Neural cell (in vitro differentiated cells): ENCODE data around the gene REM2. TPM values are rescaled to one million over a fixed set of nuclear protein-coding genes. Genes with fewer than 3 reads are reported as not detected.

Experiments
- H2AFZ ChIP-seq: fragments of 200-600, 300-800 bp; sonication (generic), shearing (Covaris generic); 2 replicates; pipeline ENCODE4 v1.6.0; 2014; ENCODE audit warnings: low read depth, mild to moderate bottlenecking, antibody characterized with exemption, low read length, moderate library complexity
- H3F3A ChIP-seq: fragments of 200-600 bp; shearing (Covaris generic); 2 replicates; pipeline ENCODE4 v1.6.1; 2016; ENCODE audit warnings: mild to moderate bottlenecking, moderate library complexity, mixed read lengths, antibody characterized with exemption, low read length; ENCODE audit not compliant: insufficient read depth, poor library complexity, severe bottlenecking
- H3K27ac ChIP-seq: fragments of 200-600, 300-800 bp; sonication (generic), shearing (Covaris generic); 2 replicates; pipeline ENCODE4 v1.5.1; 2014; ENCODE audit warnings: mild to moderate bottlenecking, low read length, moderate library complexity
- H3K27me3 ChIP-seq: fragments of 300-800, 200-600 bp; sonication (generic), shearing (Covaris generic); 2 replicates; pipeline ENCODE4 v1.6.0; 2014; ENCODE audit warnings: mild to moderate bottlenecking, low read depth, low read length, moderate library complexity; ENCODE audit not compliant: insufficient read depth
- H3K36me3 ChIP-seq: fragments of 300-800, 200-600 bp; sonication (generic), shearing (Covaris generic); 2 replicates; pipeline ENCODE4 v1.5.1; 2014; ENCODE audit warnings: mild to moderate bottlenecking, antibody characterized with exemption, low read length, moderate library complexity; ENCODE audit not compliant: insufficient read depth
- H3K4me2 ChIP-seq: fragments of 300-800, 200-600 bp; sonication (generic), shearing (Covaris generic); 2 replicates; pipeline ENCODE4 v1.6.0; 2014; ENCODE audit warnings: mild to moderate bottlenecking, low read length
- H3K4me3 ChIP-seq: fragments of 300-800, 200-600 bp; sonication (generic), shearing (Covaris generic); 2 replicates; pipeline ENCODE4 v1.5.1; 2014; ENCODE audit warnings: mild to moderate bottlenecking, low read length, moderate library complexity
- H3K79me2 ChIP-seq: fragments of 200-600 bp; shearing (Covaris generic); replicated peaks from 2 replicates; pipeline ENCODE4 v1.6.0; 2014; ENCODE audit warnings: mild to moderate bottlenecking, low read length, moderate library complexity; ENCODE audit not compliant: insufficient read depth
- H3K9ac ChIP-seq: fragments of 300-800, 200-600 bp; sonication (generic), shearing (Covaris generic); 2 replicates; pipeline ENCODE4 v1.6.1; 2016; ENCODE audit warnings: mild to moderate bottlenecking, low read length, mixed read lengths
- H3K9me2 ChIP-seq: fragments of 200-600 bp; shearing (Covaris generic); 2 replicates; pipeline ENCODE4 v1.6.1; 2016; ENCODE audit warnings: mild to moderate bottlenecking, low read length, mixed read lengths; ENCODE audit not compliant: insufficient read depth
- H3K9me3 ChIP-seq: fragments of 200-600, 300-800 bp; sonication (generic), shearing (Covaris generic); 2 replicates; pipeline ENCODE4 v1.6.1; 2016; ENCODE audit warnings: mild to moderate bottlenecking, mixed run types, low read length, moderate library complexity, mixed read lengths
- H4K20me1 ChIP-seq: fragments of 200-600 bp; shearing (Covaris generic); 2 replicates; pipeline ENCODE4 v1.6.1; 2016; ENCODE audit warnings: mild to moderate bottlenecking, mixed run types; ENCODE audit not compliant: insufficient read depth
- CTCF ChIP-seq: fragments of 450-650 bp; IDR thresholded peaks from 2 replicates; pipeline ENCODE4 v1.5.1; 2014; ENCODE audit warnings: antibody characterized with exemption, mild to moderate bottlenecking, moderate library complexity; ENCODE audit not compliant: poor library complexity, severe bottlenecking
- EP300 ChIP-seq: fragments of 450-650 bp; conservative IDR thresholded peaks from 2 replicates; pipeline ENCODE4 v1.6.1; 2014; ENCODE audit warnings: antibody characterized with exemption, mild to moderate bottlenecking, moderate library complexity; ENCODE audit not compliant: poor library complexity, severe bottlenecking
- EZH2 ChIP-seq: fragments of 200-600, 300-800 bp; shearing (Covaris generic), sonication (generic); IDR thresholded peaks from 2 replicates; pipeline ENCODE4 v1.6.1; 2014; ENCODE audit warnings: antibody characterized with exemption, low read length, borderline replicate concordance, mild to moderate bottlenecking; ENCODE audit not compliant: insufficient read depth, poor library complexity, severe bottlenecking
- MXI1 ChIP-seq: fragments of 450-650 bp; conservative IDR thresholded peaks from 2 replicates; pipeline ENCODE4 v1.6.1; 2014; ENCODE audit warnings: antibody characterized with exemption, mild to moderate bottlenecking; ENCODE audit not compliant: poor library complexity, severe bottlenecking
- POLR2AphosphoS5 ChIP-seq: IDR thresholded peaks from 2 replicates; pipeline ENCODE4 v1.6.1; 2012
- RAD21 ChIP-seq: fragments of 450-650 bp; conservative IDR thresholded peaks from 2 replicates; pipeline ENCODE4 v1.6.1; 2014; ENCODE audit warnings: antibody characterized with exemption, mild to moderate bottlenecking, moderate library complexity
- REST ChIP-seq: IDR thresholded peaks from 2 replicates; pipeline ENCODE4 v1.6.1; 2012; ENCODE audit warnings: borderline replicate concordance
- SMC3 ChIP-seq: fragments of 450-650 bp; conservative IDR thresholded peaks from 2 replicates; pipeline ENCODE4 v1.6.1; 2014; ENCODE audit warnings: antibody characterized with exemption, mild to moderate bottlenecking, moderate library complexity; ENCODE audit not compliant: poor library complexity
- TAF1 ChIP-seq: IDR thresholded peaks from 2 replicates; pipeline ENCODE4 v1.6.1; 2012; ENCODE audit warnings: low read depth
- polyA plus RNA-seq: library from polyadenylated mRNA; depleted of rRNA; stranded (reverse); fragments of >200 nt; gene quantifications from 2 replicates; pipeline ENCODE4 v1.2.3, GENCODE V29; 2014

Gene REM2
- polyA plus RNA-seq, 1 donor from 2014 or later: 28.6 TPM

GRCh38 chr14:22907429-22907828 is 24.4 kb downstream of the REM2 start:
- Histone ChIP-seq H3K36me3 (peaks cover 16% of the 10 kb centered on the region), H3K27ac (no peak overlapping the region), H3K4me3 (no peak overlapping the region), H3K9me3 (no peaks in the 10 kb centered on the region), H3K9ac (no peak overlapping the region), H3K79me2 (peaks cover 7% of the 10 kb centered on the region), H3K9me2 (no peaks in the 10 kb centered on the region), H3K27me3 (no peaks in the 10 kb centered on the region), H2AFZ (no peak overlapping the region), H4K20me1 (no peaks in the 10 kb centered on the region), H3F3A (no peaks in the 10 kb centered on the region), H3K4me2 (no peak overlapping the region)
- TF ChIP-seq REST (no peak), TAF1 (no peak), EZH2 (no peak), RAD21 (no peak), CTCF (no peak), EP300 (no peak), POLR2AphosphoS5 (no peak), MXI1 (no peak), SMC3 (no peak)

- no peaks in the 10 kb centered on the region for H3K9me2 ChIP-seq
- H3K36me3 ChIP-seq: peaks cover 16% of the 10 kb centered on the region
- H2AFZ ChIP-seq: no peak overlapping the region
- no peaks in the 10 kb centered on the region for H3F3A ChIP-seq
- no peak overlapping the region for H3K27ac ChIP-seq
- no peaks in the 10 kb centered on the region for H4K20me1 ChIP-seq
- H3K9ac ChIP-seq: no peak overlapping the region
- H3K9me3 ChIP-seq: no peaks in the 10 kb centered on the region
- H3K4me2 ChIP-seq: no peak overlapping the region
- peaks cover 16% of the 10 kb centered on the region for H3K79me2 ChIP-seq
- TF ChIP-seq CTCF: no peak
- no peak for TF ChIP-seq MXI1
- H3K27me3 ChIP-seq: no peaks in the 10 kb centered on the region
- H3K4me3 ChIP-seq: no peak overlapping the region
Measured at GRCh38 chr14:22908601-22909000, 25.6 kb downstream of the REM2 start.
